Activated CD4-positive, alpha-beta T cell treated with anti-CD3 and anti-CD28 coated beads, Interleukin-2, amount 10 ng/mL, durations not matched to agents 24 days and 14 days (primary cell): Measurements from ENCODE around the gene HCFC1. TPM values are rescaled to one million over a fixed set of nuclear protein-coding genes. Genes with fewer than 3 reads are reported as not detected.
A peak's percentile ranks its signal among the peaks of the same experiment; 100 is the strongest.

Experiments
- DNase-seq: peaks from one replicate; pipeline ENCODE4 v3.0.0; 2022
- H3K27ac Mint-ChIP-seq: one replicate; pipeline ENCODE4 v1.8.0; 2022; ENCODE audit warnings: mild to moderate bottlenecking, mixed read lengths
- H3K27me3 Mint-ChIP-seq: one replicate; pipeline ENCODE4 v1.8.0; 2022; ENCODE audit warnings: mixed read lengths
- H3K36me3 Mint-ChIP-seq: one replicate; pipeline ENCODE4 v1.8.0; 2022; ENCODE audit warnings: low read depth, mild to moderate bottlenecking, mixed read lengths
- H3K4me1 Mint-ChIP-seq: one replicate; pipeline ENCODE4 v1.8.0; 2021; ENCODE audit warnings: mixed read lengths
- H3K4me3 Mint-ChIP-seq: one replicate; pipeline ENCODE4 v1.8.0; 2022; ENCODE audit warnings: mild to moderate bottlenecking, moderate library complexity, mixed read lengths
- H3K9me3 Mint-ChIP-seq: one replicate; pipeline ENCODE4 v1.8.0; 2021; ENCODE audit warnings: mixed read lengths
- intact Hi-C: fragments of 100-400 bp; cut with micrococcal nuclease; formaldehyde crosslinking; loops from one replicate; pipeline ENCODE4 v1.15.1; 2023
- total RNA-seq: library from RNA; stranded (reverse); gene quantifications from 2 replicates; pipeline ENCODE4 v1.2.3, GENCODE V29; 2022

Gene HCFC1
- total RNA-seq, 1 donor from 2014 or later: 107 TPM

GRCh38 chrX:153974003-153974725 lies 2.5 kb upstream of the HCFC1 start:
- Mint-ChIP-seq H3K27me3 (no peaks in the 10 kb centered on the region), H3K36me3 (peaks cover 5% of the 10 kb centered on the region), H3K27ac (peak overlapping the region; percentile 92), H3K4me3 (peak overlapping the region; percentile 90), H3K4me1 (peaks cover 17% of the 10 kb centered on the region), H3K9me3 (no peaks in the 10 kb centered on the region)
- intact Hi-C loops: loop anchor here (5.0 kb wide), 1 partner anchor 123 kb away; the partner anchor contains the start of gene MECP2
- DNase-seq: peak; percentile 59

GRCh38 chrX:153973127-153974002 lies 1.7 kb upstream of the HCFC1 start:
- intact Hi-C loops: loop anchor here (5.0 kb wide), 1 partner anchor 124 kb away; the partner anchor contains the start of gene MECP2
- Mint-ChIP-seq H3K36me3 (peaks cover 7% of the 10 kb centered on the region), H3K4me1 (peaks cover 17% of the 10 kb centered on the region), H3K27me3 (no peaks in the 10 kb centered on the region), H3K9me3 (no peaks in the 10 kb centered on the region), H3K27ac (peak overlapping the region; percentile 98), H3K4me3 (peak overlapping the region; percentile 90)
- DNase-seq: peak; percentile 60

GRCh38 chrX:153972368-153973126 lies 929 bp upstream of the HCFC1 start, which contains the start of gene TMEM187:
TSS of gene TMEM187 (plus strand) at chrX:153972754. CDS start at chrX:153982063, 9,309 bp downstream.
- intact Hi-C loops: loop anchor here (1.0 to 5.0 kb wide), 4 partner anchors 9 to 397 kb away; partner anchors contain the start of gene MECP2
- Mint-ChIP-seq H3K4me3 (peak within 1 kb of the TSS; percentile 98), H3K27ac (peak within 1 kb of the TSS; percentile 100), H3K36me3 (peaks cover 13% of the 10 kb centered on the region), H3K27me3 (no peaks in the 10 kb centered on the region), H3K9me3 (no peaks in the 10 kb centered on the region), H3K4me1 (peaks cover 23% of the 10 kb centered on the region)
- peak; percentile 96 for DNase-seq

- no peaks in the 10 kb centered on the region for H3K27me3 Mint-ChIP-seq
- intact Hi-C loops: loop anchor here (2.0 to 5.0 kb wide), 3 partner anchors 50 to 246 kb away; partner anchors contain the start of genes ABCD1, BCAP31 and MECP2
- H3K9me3 Mint-ChIP-seq: no peaks in the 10 kb centered on the region
- peak overlapping the region; percentile 100 for H3K27ac Mint-ChIP-seq
- DNase-seq: peak; percentile 96
- H3K4me3 Mint-ChIP-seq: peak overlapping the region; percentile 98
- peaks cover 17% of the 10 kb centered on the region for H3K36me3 Mint-ChIP-seq
- H3K4me1 Mint-ChIP-seq: peaks cover 35% of the 10 kb centered on the region
Observed at GRCh38 chrX:153971124-153971449, 531 bp downstream of the HCFC1 start.

- peak; percentile 77 for DNase-seq
Observed at GRCh38 chrX:153970357-153971123, 1.1 kb downstream of the HCFC1 start.

GRCh38 chrX:153969904-153970356 lies 1.7 kb downstream of the HCFC1 start:
- H3K4me1 Mint-ChIP-seq: peaks cover 37% of the 10 kb centered on the region
- no peaks in the 10 kb centered on the region for H3K27me3 Mint-ChIP-seq
- peak overlapping the region; percentile 84 for H3K27ac Mint-ChIP-seq
- peak; percentile 78 for DNase-seq
- no peaks in the 10 kb centered on the region for H3K9me3 Mint-ChIP-seq
- H3K4me3 Mint-ChIP-seq: peak overlapping the region; percentile 98
- intact Hi-C loops: loop anchor here (2.0 to 5.0 kb wide), 3 partner anchors 51 to 245 kb away; partner anchors contain the start of genes ABCD1, BCAP31 and MECP2
- peaks cover 17% of the 10 kb centered on the region for H3K36me3 Mint-ChIP-seq

More at GRCh38 chrX:153970357-153971123, 1.1 kb downstream of the HCFC1 start:
- Mint-ChIP-seq H3K4me1 (peaks cover 35% of the 10 kb centered on the region), H3K36me3 (peaks cover 17% of the 10 kb centered on the region), H3K4me3 (peak overlapping the region; percentile 98), H3K27me3 (no peaks in the 10 kb centered on the region), H3K9me3 (no peaks in the 10 kb centered on the region), H3K27ac (peak overlapping the region; percentile 100)
- intact Hi-C loops: loop anchor here (2.0 to 5.0 kb wide), 3 partner anchors 50 to 246 kb away; partner anchors contain the start of genes ABCD1, BCAP31 and MECP2

GRCh38 chrX:153969125-153969903 lies 2.3 kb downstream of the HCFC1 start:
- peak; percentile 64 for DNase-seq
- Mint-ChIP-seq H3K4me1 (peaks cover 32% of the 10 kb centered on the region), H3K27me3 (no peaks in the 10 kb centered on the region), H3K4me3 (peak overlapping the region; percentile 98), H3K36me3 (peaks cover 17% of the 10 kb centered on the region), H3K9me3 (no peaks in the 10 kb centered on the region), H3K27ac (peak overlapping the region; percentile 91)
- intact Hi-C loops: no loop called here

GRCh38 chrX:153968754-153969124 lies 2.9 kb downstream of the HCFC1 start:
- H3K36me3 Mint-ChIP-seq: peaks cover 17% of the 10 kb centered on the region
- H3K27me3 Mint-ChIP-seq: no peaks in the 10 kb centered on the region
- peak overlapping the region; percentile 98 for H3K4me3 Mint-ChIP-seq
- H3K9me3 Mint-ChIP-seq: no peaks in the 10 kb centered on the region
- intact Hi-C loops: no loop called here
- H3K4me1 Mint-ChIP-seq: peaks cover 28% of the 10 kb centered on the region
- peak; percentile 79 for DNase-seq
- peak overlapping the region; percentile 91 for H3K27ac Mint-ChIP-seq

- intact Hi-C loops: no loop called here
- H3K4me3 Mint-ChIP-seq: peak overlapping the region; percentile 98
- H3K36me3 Mint-ChIP-seq: peaks cover 17% of the 10 kb centered on the region
- peak overlapping the region; percentile 91 for H3K27ac Mint-ChIP-seq
- H3K27me3 Mint-ChIP-seq: no peaks in the 10 kb centered on the region
- no peaks in the 10 kb centered on the region for H3K9me3 Mint-ChIP-seq
- peaks cover 25% of the 10 kb centered on the region for H3K4me1 Mint-ChIP-seq
- no peak for DNase-seq
Observed at GRCh38 chrX:153968255-153968654, 3.4 kb downstream of the HCFC1 start.

- no peaks in the 10 kb centered on the region for H3K27me3 Mint-ChIP-seq
- H3K9me3 Mint-ChIP-seq: no peaks in the 10 kb centered on the region
- H3K27ac Mint-ChIP-seq: peak overlapping the region; percentile 91
- peak overlapping the region; percentile 98 for H3K4me3 Mint-ChIP-seq
- H3K4me1 Mint-ChIP-seq: peaks cover 22% of the 10 kb centered on the region
- peak; percentile 83 for DNase-seq
- H3K36me3 Mint-ChIP-seq: peaks cover 17% of the 10 kb centered on the region
- intact Hi-C loops: no loop called here
Observed at GRCh38 chrX:153967536-153968224, 3.9 kb downstream of the HCFC1 start.

- DNase-seq: peak; percentile 71
- H3K36me3 Mint-ChIP-seq: peaks cover 21% of the 10 kb centered on the region
- peaks cover 22% of the 10 kb centered on the region for H3K4me1 Mint-ChIP-seq
- H3K4me3 Mint-ChIP-seq: peak overlapping the region; percentile 98
- no peaks in the 10 kb centered on the region for H3K9me3 Mint-ChIP-seq
- H3K27me3 Mint-ChIP-seq: no peaks in the 10 kb centered on the region
- intact Hi-C loops: no loop called here
- peak overlapping the region; percentile 91 for H3K27ac Mint-ChIP-seq
Observed at GRCh38 chrX:153966841-153967535, 4.6 kb downstream of the HCFC1 start.
